NCI-H460 (cell line): ENCODE data around the gene ZFYVE16. TPM values are rescaled to one million over a fixed set of nuclear protein-coding genes. Genes with fewer than 3 reads are reported as not detected.
"Not testable (repeated sequence)": the region's sequence is repeated elsewhere in the genome, so short reads cannot be mapped to it uniquely, and the experiment has no call there.

ENCODE experiments used
- DNase-seq: peaks from one replicate; pipeline ENCODE4 v3.0.0-alpha.2; 2016; ENCODE audit warnings: low read depth; ENCODE audit errors: extremely low read depth
- polyA plus RNA-seq: library from polyadenylated mRNA; depleted of rRNA; stranded (reverse); fragments of >200 nt; gene quantifications from 2 replicates; pipeline ENCODE4 v1.2.3, GENCODE V29; 2014; cell fraction: nucleus; rRNA removed
- total RNA-seq: library from RNA; depleted of rRNA; stranded (reverse); fragments of >200 nt; shearing (Covaris generic); gene quantifications from 2 replicates; pipeline ENCODE4 v1.2.3, GENCODE V29; 2014; rRNA removed

ZFYVE16 gene
- total RNA-seq: 23.6 and 32.8 TPM in 2 replicates
- 25.6 and 46.0 TPM in 2 replicates for polyA plus RNA-seq

DNA sequence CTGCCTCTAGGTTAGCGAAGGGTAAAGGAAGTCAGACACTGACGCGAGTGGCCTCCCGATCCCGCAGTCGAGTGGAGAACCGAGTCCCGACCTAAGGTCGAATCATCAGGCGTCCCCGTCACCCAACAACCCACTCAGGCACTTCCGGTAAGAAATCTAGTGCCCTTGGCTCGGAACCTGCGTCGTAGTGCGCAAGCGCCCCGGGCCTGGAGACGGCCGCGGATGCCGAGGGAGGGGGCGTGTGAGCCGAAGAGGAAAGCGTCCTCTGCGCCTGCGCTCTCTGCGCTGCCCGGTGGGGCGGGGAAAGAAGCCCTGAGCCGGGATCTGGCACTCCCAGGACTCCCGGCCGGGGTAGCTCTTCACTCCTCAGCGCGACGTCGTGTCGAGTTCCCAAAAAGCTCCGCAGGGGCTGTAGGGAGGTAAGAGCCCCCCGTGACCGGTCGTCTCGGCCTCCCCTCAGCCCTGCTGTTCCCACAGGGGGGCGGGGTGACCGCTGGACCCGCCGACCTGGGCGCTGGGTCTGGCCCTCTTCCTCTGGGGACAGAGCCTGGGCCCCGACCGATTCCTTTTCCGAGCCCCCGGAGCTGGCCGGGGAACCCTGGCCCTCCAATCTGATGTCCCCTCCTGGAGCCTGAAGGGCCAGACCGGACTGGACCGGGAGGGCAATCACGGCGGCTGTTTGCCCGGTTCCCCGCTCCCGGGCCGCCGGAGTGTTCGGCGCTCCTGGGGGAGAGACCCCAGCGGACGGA, at the start of gene ZFYVE16:
Gene ZFYVE16 (plus strand): TSS at position 330 of the 749 bp plus-strand sequence. CDS start 26,084 bp downstream, outside the sequence.
- peak; percentile 98 for DNase-seq

- DNase-seq: no peak
Measured at GRCh38 chr5:80360914-80361444, 46.9 kb upstream of the ZFYVE16 start.

GRCh38 chr5:80364892-80365291, 43.0 kb upstream of the ZFYVE16 start:
- DNase-seq: no peak

DNA sequence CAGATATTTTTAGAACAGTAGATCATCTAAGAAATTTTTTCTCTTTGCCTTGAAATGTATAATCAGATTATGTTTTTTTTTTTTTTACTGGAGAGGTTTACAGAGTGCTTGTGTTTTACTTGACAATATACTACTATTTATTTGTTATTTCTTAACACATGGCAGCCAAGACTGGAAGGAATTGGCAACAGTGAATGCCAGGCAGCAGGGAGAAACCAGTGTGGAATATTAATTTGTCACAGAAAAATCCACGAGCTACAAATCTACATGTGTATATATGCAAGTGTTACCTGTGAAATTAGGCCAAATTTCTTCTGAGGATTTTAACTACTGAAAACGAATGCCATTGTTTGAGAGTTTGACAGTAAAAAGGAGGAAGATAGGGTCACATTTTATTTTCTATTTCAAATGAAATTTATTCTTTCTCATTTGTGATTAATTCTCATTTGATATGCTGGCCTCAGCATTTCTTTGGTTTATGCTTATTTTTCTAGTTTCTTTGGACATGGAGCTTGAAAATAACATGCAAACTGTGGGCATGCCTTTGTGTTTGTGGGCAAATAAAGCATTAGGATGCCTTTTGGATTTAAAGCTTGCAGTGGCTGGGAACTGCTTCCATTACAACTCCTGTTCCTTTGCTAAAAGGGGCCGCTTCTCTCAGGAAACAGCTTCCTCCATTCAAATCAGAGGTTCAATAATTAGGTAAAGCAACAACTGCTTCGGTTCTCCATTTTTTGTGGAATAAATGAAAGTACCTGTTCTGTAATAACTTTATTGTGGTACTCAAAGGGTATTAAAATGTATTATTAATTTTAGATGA, 39.0 kb upstream of the ZFYVE16 start:
- no peak for DNase-seq

- no peak for DNase-seq
Measured at GRCh38 chr5:80369521-80369920, 38.3 kb upstream of the ZFYVE16 start.

GRCh38 chr5:80370390-80370789, 37.5 kb upstream of the ZFYVE16 start:
- no peak for DNase-seq

DNA sequence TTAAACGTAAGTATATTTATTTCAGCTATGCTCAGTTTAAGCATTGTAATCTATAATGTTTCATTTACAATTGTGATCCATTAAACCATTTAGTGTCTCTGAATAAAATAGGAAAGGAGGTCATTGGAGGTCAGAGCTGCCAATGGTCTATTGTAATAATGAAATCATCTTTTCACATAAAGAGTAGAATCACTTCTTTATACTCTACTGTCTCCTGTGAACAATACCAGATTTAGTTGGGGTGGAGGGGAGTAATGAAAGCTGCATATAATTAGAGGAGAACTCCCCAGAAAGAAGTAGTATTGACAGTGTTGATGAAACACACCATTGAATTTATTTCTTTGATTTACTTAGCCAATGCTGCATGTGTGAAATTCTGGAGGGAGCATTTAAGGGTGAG, 35.1 kb upstream of the ZFYVE16 start:
- no peak for DNase-seq

- DNase-seq: no peak
Measured at GRCh38 chr5:80374188-80374587, 33.7 kb upstream of the ZFYVE16 start.

DNA sequence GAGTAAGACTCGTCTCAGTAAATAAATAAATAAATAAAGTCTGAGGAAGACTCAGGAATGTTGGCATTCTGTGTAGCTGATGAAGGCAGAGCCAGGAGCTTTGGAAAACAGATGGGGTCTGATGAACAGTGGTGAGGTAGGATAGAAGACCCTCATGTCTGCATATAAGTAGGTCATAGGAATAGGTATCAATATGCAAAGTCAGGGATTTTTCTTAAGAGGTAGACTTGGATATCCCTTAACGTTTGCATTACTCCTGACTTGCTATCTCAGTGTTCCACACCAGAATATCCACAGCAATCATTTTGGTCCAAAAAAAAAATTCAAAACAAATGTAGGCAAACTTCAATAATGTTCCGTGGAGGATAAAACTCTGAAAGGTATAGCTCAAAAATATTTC, 31.3 kb upstream of the ZFYVE16 start:
- DNase-seq: no peak

DNA sequence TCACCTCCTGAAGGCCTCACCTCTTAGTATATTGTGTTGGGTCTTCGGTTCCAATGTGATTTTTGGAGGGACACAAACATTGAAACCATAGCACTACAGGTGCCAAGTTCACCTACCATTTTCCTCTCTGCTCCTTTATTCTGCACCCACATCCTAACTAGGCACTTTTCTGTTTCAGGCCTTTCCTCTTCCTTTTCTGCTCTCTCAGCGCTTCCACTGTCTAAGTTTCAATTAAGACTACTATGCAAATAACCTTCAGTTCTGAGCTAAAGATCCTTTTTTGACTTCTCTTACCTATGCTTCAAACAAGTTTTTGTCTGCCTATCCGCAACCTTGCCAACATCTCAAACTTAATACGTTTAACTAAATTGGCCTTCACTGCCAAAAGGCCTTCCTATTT, 25.4 kb upstream of the ZFYVE16 start:
- no peak for DNase-seq

GRCh38 chr5:80387063-80387768, 20.6 kb upstream of the ZFYVE16 start:
- DNase-seq: no peak

- no peak for DNase-seq
Measured at GRCh38 chr5:80389580-80389979, 18.3 kb upstream of the ZFYVE16 start.

DNA sequence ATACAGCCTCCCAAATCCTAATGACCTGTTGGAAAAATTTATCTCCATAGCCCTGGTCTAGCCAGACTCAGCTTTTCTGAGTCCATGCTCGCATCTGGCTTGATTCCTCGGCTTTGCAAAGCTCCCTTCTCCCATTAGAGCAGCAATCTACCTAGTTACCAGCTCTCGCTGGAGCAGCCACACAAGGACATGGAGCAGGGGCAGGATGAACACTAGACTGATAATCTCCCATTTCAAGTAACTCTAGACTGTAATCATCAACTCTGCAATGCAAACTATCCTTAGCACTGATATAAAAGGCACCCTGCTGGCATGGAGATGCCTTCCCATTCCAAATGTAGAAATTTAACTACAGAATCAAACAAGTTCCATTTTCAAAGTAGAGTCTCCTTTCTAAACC, 17.5 kb upstream of the ZFYVE16 start:
- not testable (repeated sequence) for DNase-seq

GRCh38 chr5:80391267-80391666, 16.6 kb upstream of the ZFYVE16 start:
- not testable (repeated sequence) for DNase-seq

- peak; percentile 71 for DNase-seq
Measured at GRCh38 chr5:80399526-80400239, 8.2 kb upstream of the ZFYVE16 start.

DNA sequence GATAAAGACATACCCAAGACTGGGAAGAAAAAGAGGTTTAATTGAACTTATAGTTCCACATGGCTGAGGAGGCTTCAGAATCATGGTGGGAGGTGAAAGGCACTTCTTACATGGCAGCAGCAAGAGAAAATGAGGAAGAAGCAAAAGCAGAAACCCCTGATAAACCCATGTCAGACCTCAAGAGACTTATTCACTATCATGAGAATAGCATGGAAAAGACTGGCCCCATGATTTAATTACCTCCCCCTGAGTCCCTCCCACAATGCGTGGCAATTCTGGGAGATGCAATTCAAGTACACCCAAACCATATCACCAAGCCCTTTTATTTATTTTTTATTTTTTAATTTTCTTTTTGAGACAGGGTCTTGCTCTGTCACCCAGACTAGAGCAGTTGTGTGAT, 7.5 kb upstream of the ZFYVE16 start:
- not testable (repeated sequence) for DNase-seq

GRCh38 chr5:80403782-80404181, 4.1 kb upstream of the ZFYVE16 start:
- no peak for DNase-seq

DNA sequence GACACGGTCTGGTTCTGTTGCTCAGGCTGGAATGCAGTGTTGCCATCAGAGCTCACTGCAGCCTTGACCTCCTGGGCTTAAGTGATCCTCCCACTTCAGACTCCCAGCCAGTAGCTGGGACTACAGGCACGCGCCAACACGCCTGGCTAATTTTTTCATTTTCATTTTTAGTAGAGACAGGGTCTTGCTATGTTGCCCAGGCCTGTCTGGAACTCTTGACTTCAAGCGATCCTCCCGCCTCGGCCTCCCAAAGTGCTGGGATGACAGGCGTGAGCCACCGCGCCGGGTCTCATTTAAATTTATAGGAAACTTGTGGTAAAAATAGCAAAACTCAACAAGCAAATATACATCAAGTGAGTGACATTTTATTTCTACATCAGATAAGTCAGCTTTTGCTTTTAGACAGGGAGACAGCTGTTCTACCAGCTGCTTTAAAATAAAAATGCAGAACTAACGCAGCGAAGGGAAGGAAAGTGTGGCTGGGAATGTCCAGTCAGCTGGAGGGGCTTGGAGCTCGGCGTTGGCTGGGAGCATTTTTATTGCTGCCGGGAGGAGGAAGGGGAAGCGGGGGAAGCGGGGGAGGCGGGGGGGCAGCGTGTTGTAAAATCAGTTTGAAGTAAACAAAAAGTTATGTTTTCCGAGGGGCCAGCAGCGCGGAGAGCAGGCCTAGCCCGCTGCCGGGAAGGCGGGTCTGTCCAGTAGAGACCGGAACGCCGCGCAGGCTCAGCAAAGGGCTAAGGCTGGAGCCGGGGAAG, 707 bp upstream of the ZFYVE16 start:
- DNase-seq: no peak
